ENCODE data around the gene NEDD8.

GRCh38 chr14:24188251-24189058, 43.7 kb downstream of the NEDD8 start, which contains the start of gene IPO4:
- TF ChIP-seq CTCF (IDR thresholded peaks at IDR 0.05; ENCODE audit: low read depth, low read length, missing input control): no peak
- peak; percentile 58 for TF ChIP-seq REST (IDR thresholded peaks at IDR 0.05)
- peak; percentile 52 to 70 for TF ChIP-seq RXRA (IDR thresholded peaks at IDR 0.05)
- TF ChIP-seq MAX (IDR thresholded peaks at IDR 0.05): peak; percentile 100
- TF ChIP-seq, protein P1, sequence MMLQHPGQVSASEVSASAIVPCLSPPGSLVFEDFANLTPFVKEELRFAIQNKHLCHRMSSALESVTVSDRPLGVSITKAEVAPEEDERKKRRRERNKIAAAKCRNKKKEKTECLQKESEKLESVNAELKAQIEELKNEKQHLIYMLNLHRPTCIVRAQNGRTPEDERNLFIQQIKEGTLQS (IDR thresholded peaks at IDR 0.05): no peak
- no peak for TF ChIP-seq ZBTB33 (IDR thresholded peaks at IDR 0.05)
- TF ChIP-seq TAF1 (conservative IDR thresholded peaks at IDR 0.05): no peak
